LNCAP (cell line): ENCODE results near the gene RASSF8.

Experiments used
- CTCF ChIP-seq: fragments of 450-650 bp; IDR thresholded peaks from 2 replicates; pipeline ENCODE4 v1.5.1; 2017; ENCODE audit warnings: mild to moderate bottlenecking

Gene RASSF8

GRCh38 chr12:26106347-26106746, 147.9 kb downstream of the RASSF8 start:
- TF ChIP-seq CTCF, result no peak

- no peak for TF ChIP-seq CTCF
These were observed 150.4 kb downstream of the RASSF8 start for GRCh38 chr12:26108915-26109314.

GRCh38 chr12:26109343-26109881, 150.9 kb downstream of the RASSF8 start:
- TF ChIP-seq CTCF, result no peak

GRCh38 chr12:26112232-26112631, 153.8 kb downstream of the RASSF8 start:
- no peak for TF ChIP-seq CTCF

- TF ChIP-seq CTCF, result no peak
These were observed 154.2 kb downstream of the RASSF8 start for GRCh38 chr12:26112703-26113147.

- TF ChIP-seq CTCF, result no peak
These were observed 154.7 kb downstream of the RASSF8 start for GRCh38 chr12:26113181-26113654.

GRCh38 chr12:26113853-26114719, 155.6 kb downstream of the RASSF8 start:
- 0 out of 2 replicates have a peak, but pooled peaks have one; percentile 12 for TF ChIP-seq CTCF
